GM18868 (cell line): ENCODE data around the gene LRRC26.

Experiments
- ATAC-seq: cut with Tn5 transposase; IDR thresholded peaks from one replicate; pipeline ENCODE4 v1.9.1; 2021; ENCODE audit warnings: mild to moderate bottlenecking, moderate library complexity; ENCODE audit not compliant: unreplicated experiment

Gene LRRC26

DNA sequence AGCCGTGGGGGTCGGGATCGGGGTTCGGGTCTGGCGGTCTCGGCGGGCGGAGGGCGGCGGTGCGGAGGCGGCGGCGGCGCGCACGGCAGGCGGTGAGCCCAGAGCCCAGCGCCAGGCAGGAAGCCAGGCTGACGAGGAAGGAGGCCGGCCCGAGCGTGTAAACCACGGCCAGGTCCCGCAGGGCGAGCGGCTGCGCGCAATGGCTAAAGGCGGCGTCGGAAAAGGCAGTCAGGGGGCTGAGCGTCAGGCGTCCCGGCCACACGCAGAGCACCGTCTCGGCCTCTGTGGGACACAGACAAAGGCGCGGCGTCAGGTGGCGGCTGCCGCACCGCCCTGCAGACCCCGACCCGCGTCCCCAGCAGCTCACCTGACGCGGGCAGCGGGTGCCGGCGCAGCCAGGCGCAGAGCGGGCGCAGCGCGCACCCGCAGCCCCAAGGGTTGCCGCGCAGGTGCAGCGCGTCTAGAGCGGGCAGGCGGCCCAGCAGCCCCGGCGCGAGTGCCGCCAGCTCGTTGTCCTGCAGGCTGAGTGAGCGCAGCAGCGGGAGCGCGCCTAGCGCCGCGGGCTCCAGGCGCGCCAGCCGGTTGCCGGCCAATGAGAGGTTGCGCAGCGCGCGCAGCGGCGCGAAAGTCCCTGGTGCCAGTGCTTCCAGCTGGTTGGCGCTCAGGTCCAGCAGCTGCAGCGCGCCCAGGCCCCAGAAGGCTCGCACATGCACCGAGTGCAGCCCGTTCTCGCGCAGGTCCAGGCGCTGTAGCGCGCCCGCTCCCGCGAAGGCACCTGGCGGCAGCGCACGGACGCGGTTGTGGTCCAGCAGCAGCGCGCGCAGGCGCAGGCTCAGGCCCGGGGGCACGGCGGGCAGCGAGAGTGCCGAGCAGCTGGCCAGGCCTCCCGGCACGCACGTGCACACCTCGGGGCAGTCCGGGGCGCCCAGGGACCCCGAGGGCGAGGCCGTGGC lies 671 bp downstream of the LRRC26 start:
- no peak for ATAC-seq

DNA sequence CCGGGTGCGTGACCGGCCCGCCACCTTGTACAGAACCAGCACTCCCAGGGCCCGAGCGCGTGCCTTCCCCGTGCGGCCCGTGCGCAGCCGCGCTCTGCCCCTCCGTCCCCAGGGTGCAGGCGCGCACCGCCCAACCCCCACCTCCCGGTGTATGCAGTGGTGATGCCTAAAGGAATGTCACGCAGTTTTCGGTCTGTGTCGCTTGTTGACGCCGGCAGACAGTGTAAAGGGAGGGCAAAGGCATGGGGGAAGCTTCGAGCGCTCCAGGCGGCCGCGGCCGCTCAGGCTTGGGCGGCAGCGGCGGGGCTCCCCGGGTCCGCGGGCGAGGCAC lies 1.3 kb downstream of the LRRC26 start:
- no peak for ATAC-seq

DNA sequence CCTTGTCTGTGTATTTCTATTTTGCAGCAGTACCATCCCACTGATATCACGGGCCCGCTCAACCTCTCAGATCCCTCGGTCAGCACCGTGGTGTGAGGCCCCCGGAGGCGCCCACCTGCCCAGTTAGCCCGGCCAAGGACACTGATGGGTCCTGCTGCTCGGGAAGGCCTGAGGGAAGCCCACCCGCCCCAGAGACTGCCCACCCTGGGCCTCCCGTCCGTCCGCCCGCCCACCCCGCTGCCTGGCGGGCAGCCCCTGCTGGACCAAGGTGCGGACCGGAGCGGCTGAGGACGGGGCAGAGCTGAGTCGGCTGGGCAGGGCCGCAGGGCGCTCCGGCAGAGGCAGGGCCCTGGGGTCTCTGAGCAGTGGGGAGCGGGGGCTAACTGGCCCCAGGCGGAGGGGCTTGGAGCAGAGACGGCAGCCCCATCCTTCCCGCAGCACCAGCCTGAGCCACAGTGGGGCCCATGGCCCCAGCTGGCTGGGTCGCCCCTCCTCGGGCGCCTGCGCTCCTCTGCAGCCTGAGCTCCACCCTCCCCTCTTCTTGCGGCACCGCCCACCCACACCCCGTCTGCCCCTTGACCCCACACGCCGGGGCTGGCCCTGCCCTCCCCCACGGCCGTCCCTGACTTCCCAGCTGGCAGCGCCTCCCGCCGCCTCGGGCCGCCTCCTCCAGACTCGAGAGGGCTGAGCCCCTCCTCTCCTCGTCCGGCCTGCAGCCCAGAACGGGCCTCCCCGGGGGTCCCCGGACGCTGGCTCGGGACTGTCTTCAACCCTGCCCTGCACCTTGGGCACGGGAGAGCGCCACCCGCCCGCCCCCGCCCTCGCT lies 1.9 kb downstream of the LRRC26 start:
- no peak for ATAC-seq

DNA sequence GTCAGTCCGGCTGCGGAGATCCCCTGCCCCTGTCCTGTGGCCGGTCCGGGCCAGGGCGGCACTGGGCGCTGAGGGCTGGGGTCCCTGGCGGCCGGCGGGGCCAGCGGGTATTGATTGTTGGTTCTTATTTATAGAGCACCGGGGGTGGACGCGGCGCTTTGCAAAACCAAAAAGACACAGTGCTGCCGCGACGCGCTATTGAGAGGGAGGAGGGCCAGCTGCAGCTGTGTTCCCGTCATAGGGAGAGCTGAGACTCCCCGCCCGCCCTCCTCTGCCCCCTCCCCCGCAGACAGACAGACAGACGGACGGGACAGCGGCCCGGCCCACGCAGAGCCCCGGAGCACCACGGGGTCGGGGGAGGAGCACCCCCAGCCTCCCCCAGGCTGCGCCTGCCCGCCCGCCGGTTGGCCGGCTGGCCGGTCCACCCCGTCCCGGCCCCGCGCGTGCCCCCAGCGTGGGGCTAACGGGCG lies 2.5 kb downstream of the LRRC26 start:
- ATAC-seq: no peak

DNA sequence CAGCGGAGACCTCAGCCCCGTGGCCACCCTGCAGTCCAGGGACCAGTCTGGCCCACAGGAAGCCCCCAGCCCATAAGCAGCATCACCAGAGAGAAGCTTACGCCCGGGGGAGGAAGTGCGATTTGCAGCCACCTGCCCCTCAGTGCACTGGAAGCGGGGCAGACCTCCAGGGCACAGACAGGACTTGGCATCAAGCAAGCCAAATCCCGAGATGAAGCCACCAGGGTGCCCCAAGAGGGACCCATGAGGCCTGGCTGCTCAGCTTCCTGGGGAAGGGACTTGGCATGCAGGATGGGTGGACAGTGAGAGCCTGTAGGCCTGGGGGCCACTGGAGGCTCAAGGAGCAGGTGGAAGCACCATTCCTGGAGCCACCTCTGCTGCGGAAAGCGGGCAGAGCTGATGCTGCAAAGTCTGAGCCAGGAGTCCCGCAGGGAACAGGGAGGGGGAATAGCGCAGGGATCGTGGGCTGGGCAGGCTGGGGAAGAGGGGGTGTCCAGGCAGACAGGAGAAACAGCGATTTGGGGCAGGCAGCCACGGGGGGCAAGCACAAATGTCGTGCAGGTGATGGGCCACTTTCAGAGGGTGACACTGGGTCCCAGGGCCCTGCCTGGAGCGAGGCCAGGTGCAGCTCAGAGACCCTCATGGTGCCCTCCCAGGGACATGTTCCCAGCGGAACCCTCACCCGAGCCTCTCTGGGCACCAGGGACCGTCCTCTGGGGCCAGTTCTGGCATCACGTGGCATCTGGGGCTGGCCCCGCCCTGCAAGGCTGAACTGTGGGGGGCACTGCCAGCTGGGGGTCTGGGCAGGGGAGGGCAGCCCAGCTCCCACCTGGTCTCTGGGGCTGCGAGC lies 3.2 kb downstream of the LRRC26 start:
- no peak for ATAC-seq

DNA sequence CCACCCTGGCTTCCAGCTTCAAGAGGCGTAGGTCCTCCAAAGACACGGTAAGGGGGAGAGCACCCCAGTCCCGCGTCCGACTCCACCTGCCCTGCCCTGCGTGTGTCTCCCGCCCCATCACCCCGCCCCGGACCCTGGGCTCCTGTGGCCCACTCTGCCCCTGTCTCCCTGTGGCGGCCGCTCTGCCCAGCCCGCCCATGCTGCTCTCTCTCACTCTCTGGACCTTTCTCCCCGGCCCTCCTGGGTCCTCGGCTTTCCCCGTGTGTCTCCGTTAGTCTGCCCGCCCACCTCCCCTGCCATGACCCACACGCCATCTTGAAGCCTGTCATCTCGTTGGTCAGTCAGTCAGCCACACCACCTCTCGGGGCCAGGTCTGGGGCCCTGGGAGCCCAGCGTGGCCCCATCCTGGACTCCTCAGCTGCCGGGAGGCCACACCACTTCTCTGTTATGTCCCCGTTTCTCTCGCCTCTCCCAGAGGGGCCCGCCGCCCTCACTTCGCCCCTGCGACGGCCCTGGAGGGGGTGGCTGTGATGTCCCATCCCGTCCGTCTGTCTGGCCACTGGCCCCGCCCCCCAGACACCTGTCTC lies 4.5 kb downstream of the LRRC26 start:
- no peak for ATAC-seq

DNA sequence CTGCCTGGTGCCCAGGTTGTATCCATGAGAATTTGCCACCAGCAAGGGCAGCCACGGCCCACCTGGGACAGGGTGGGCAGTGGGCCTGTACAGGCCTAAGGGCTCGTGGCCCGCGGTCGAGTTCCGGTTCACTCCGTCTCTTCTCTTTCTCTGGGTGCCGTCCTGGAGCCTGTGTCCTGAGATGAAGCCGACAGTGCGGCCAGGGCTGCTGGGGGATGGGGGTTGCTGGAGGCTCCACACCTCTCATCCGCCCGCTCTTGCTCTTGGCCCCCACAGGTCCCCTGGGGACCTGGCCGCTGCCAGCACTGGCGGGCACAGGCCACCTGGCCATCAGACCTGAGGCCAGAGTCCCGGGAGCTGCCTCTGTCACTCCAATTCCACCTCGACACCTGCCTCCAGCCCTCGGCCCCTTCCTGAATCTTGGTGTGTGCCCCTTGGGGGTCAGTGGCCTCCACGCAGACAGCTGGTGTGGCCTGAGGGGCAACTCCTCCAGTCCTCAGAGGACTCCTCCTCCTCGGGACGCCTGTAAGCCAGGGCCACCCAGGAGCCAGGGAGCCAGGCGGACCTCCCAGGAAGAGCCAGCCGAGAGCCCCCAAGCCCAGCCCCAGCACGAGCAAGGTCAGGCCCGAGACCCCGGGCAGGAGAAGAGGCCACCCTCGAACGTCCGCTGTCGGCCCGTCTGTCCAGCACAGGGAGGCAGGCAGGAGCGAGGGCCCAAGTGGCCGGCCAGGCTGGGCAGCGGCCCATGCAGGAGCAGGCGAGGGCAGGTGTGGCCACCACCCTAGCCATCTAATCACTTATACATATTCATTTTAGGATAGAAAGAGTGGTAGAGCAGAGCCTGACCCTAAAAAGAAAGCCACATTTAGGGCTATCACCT lies 5.2 kb downstream of the LRRC26 start:
- no peak for ATAC-seq

DNA sequence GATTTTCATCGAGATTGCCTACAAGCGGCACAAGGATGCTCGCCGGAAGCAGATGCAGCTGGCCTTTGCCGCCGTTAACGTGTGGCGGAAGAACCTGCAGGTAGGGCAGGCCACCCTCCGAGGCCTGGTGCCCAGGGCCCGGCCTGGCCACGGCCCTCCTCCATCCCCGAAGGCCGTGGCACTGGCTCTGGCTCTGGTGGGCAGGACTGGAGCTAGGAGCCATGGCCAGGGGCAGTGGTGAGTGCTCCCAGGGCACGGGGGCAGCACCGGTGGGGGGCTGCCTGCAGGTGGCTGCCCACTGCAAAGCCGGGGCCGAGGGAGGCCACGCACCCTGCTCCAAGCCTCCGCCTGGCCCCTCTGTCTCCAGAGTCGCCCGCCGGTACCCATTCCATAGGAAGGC lies 6.0 kb downstream of the LRRC26 start:
- ATAC-seq: no peak

DNA sequence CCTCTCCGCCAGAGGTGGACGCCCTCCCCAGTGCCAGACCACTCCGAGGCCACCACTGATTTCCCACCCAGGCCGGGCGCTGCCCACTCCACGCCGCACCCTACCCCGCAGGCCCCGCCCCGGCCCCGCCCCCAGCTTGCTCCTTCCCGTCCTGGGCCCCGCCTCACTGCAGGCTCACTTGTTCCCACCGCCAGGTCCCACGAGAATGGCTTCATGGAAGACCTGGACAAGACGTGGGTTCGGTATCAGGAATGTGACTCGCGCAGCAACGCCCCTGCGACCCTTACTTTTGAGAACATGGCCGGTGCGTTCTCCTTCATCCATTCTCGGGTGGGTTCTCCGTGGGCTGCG lies 6.5 kb downstream of the LRRC26 start:
- ATAC-seq: no peak

DNA sequence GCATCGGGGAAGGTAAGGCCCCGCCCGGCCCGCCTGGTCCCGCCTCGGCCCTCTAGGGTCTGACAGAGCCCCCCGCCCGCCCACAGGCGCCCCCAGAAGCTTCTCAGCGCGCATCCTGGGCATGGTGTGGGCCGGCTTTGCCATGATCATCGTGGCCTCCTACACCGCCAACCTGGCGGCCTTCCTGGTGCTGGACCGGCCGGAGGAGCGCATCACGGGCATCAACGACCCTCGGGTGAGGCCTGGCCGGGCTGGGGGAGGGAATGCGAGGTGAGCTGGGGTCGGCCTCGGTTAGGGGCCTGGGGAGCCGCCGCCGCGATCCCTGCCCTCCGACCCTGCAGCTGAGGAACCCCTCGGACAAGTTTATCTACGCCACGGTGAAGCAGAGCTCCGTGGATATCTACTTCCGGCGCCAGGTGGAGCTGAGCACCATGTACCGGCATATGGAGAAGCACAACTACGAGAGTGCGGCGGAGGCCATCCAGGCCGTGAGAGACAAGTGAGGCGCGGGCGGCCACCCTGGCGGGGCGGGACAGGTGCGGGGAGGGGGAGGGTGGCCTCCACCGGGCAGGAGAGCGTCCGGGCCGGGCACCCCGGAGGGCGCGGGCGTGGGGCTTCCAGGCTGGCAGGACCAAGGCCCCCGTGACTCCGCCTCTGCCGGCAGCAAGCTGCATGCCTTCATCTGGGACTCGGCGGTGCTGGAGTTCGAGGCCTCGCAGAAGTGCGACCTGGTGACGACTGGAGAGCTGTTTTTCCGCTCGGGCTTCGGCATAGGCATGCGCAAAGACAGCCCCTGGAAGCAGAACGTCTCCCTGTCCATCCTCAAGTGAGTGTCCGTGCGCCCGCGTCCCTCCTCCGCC lies 7.1 kb downstream of the LRRC26 start:
- no peak for ATAC-seq

DNA sequence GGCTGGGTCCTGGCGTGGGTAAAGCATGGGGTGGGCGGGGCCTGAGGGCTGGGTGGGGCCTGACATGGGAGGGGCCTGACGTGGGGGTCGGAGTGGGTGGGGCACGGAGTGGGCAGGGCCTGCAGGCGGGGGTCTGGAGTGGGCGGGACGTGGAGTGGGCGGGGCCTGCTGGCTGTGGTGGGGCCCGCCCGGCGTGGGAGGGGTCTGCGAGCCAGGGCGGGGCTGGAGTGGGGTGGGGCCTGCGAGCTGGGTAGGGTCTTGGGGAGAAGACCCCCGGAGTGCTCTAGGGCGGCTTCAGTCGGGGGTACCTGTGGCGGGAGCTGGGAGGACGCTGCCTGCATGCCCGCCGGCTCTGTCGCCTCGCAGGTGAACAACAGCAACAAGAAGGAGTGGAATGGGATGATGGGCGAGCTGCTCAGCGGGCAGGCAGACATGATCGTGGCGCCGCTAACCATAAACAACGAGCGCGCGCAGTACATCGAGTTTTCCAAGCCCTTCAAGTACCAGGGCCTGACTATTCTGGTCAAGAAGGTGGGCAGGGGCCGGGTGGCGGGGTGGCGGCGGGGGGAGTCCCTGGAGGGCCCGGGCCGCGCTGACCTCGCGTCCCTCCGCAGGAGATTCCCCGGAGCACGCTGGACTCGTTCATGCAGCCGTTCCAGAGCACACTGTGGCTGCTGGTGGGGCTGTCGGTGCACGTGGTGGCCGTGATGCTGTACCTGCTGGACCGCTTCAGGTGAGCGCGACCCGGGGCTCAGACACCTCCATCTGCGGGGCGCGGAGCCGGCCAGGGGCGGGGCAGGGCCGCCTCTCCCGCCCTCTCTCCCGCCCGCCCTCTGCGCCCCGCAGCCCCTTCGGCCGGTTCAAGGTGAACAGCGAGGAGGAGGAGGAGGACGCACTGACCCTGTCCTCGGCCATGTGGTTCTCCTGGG lies 8.0 kb downstream of the LRRC26 start:
- ATAC-seq: no peak

DNA sequence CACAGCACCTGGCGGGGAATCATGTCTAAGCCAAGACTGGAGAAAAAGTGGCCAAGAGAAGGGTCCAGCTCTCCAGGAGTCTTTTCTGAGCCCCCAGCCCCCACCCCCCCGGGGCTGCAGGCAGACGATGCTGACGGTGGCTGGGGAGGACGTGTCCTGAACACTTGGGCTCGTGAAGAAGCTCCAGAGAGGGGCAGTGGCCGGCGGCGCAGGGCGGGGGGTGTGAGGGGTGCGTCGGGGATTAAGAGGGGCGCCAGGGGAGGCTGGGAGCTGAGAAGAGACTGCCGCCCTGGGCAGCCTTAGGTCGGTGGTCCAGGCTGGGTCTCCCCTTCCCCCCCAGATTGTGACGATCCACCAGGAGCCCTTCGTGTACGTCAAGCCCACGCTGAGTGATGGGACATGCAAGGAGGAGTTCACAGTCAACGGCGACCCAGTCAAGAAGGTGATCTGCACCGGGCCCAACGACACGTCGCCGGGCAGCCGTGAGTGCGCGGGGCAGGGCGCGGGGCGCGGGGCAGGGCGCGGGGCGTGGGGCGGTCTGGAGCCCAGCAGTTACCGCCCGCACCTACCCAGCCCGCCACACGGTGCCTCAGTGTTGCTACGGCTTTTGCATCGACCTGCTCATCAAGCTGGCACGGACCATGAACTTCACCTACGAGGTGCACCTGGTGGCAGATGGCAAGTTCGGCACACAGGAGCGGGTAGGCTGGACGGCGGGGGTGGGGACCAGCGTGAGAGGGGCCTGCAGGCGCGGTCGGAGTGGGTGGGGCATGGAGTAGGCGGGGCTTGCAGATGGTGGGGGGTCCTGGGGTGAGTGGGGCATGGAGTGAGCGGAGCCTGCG lies 8.9 kb downstream of the LRRC26 start:
- ATAC-seq: no peak

DNA sequence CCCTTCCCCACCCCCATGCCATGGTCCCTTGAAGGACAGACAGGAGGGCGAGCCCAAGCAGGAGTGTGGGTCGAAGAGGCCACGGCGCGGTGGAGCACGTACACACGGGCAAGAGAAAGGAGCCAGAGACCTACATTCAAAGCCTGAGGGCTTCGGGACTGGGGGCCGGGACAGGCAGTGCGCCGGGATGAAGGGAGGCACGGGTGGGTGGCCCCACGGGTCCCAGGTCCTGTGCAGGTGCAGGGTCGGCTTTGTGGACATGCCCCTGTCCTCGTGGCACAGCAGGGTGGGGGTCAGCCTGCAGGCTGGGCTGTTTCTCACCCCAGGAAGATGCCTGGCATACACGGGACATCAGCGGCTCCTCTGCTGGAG lies 9.8 kb downstream of the LRRC26 start:
- ATAC-seq: no peak

DNA sequence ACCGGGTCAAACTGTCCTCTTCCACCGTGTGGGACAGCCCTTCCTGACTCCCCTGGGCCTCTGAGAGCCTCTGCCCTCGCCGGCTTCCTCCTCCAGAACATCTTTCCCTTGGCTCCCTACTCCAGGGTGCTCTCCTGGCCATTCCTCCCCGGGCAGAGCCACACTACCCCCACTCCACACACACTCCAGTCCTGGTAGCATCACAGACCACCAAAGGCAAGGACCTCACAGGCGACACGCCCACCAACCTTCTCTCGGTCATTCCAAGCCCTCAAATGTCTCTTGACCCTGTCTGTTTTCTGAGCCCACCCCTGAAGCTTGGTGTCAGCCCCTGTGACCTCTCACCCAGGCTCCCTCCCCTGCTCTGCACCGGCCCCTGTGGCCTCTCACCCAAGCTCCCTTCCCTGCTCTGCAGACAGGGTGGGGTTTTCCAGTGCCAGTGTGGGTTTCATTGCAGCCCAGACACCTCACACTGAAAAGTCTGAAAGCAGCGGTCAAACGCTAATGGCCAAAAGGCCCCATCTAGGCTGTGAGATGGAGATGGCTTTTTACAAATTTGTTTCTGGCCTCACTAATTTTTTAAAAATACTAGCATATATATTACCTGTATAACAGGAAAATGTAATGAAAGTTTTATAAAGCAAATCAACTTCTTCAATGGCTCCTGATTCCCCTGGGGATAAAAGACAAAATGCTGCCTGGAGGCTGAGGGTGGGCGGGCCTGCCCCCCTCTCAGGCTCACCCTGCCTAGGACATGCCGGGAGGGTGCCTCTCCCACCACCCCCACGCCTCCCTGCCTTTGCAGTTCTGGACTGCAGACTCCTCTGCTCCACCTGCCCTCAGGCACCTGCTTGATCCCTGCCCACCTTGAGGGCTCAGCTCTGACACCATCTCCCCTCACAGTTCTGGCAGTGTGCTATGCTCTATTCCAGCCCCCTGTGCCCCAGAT lies 10.5 kb downstream of the LRRC26 start:
- no peak for ATAC-seq

DNA sequence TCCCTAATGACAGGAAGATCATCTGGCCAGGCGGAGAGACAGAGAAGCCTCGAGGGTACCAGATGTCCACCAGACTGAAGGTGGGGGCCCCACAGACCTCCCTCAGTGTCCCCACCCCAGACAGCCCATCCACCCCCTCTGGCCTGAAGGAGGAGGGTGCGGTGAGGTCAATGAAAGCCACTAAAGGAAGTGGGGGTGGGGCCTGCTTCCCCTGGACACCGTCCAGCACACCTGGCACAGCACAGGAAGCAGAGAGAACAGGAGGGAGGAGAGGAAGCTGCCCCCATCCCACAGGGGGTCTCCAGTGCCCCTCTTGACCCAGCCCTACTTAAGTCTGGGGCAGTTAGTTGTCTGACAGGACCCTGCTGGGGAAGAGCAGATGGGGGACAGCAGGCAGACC lies 11.2 kb downstream of the LRRC26 start:
- no peak for ATAC-seq
